GM18505 (cell line): ENCODE results near the gene PPP2R5E.
"Not testable (repeated sequence)": the region's sequence is repeated elsewhere in the genome, so short reads cannot be mapped to it uniquely, and the experiment has no call there.

Experiments used
- ATAC-seq: cut with Tn5 transposase; IDR thresholded peaks from one replicate; pipeline ENCODE4 v1.9.1; 2021; ENCODE audit not compliant: unreplicated experiment
- POLR2A ChIP-seq: IDR thresholded peaks from 4 replicates; pipeline ENCODE4 v1.6.1; 2011; ENCODE audit warnings: borderline replicate concordance; ENCODE audit not compliant: insufficient read depth, insufficient read length; ENCODE audit errors: extremely low read depth

Gene PPP2R5E

DNA sequence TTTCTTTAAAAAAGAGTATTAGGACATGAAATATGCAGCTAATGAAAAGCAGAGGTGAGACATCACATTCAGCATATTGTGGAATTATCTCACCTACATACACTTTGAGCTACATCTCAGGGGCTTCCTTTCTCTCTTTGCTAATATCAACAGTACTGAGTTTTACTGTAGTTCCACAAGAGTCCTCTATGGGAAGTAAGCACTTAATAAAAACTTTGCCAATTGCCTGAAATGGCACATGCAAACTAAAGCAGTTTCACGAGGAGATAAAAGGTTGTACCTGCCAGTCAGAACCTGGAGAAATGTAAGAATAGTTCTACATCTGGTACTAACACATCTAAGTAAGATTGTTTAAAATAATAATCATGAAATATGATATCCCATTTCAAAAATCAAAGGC, 150.9 kb downstream of the PPP2R5E start:
- no peak for ATAC-seq
- no peak for TF ChIP-seq POLR2A

GRCh38 chr14:63388766-63389431, 154.3 kb downstream of the PPP2R5E start:
- ATAC-seq = peak; percentile 69

DNA sequence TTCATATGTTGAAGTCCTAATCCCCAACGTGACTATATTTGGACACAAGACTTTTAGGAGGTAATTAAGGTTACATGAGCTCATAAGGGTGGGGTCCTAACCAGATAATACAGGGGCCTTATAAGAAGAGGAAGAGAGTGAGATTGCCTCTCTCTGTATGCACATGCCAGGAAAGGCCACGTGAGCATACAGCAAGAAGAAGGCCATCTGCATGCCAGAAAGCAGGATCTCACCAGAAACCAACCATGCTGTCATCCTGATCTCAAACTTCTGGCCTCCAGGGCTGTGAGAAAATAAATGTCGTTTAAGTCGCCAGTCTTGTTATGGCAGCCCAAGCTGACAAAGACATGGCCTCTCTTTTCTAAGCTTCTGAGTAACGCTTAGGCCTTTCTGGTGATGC, 155.5 kb downstream of the PPP2R5E start:
- no peak for TF ChIP-seq POLR2A
- ATAC-seq = no peak

More at GRCh38 chr14:63388766-63389431, 154.3 kb downstream of the PPP2R5E start:
- TF ChIP-seq POLR2A = no peak

DNA sequence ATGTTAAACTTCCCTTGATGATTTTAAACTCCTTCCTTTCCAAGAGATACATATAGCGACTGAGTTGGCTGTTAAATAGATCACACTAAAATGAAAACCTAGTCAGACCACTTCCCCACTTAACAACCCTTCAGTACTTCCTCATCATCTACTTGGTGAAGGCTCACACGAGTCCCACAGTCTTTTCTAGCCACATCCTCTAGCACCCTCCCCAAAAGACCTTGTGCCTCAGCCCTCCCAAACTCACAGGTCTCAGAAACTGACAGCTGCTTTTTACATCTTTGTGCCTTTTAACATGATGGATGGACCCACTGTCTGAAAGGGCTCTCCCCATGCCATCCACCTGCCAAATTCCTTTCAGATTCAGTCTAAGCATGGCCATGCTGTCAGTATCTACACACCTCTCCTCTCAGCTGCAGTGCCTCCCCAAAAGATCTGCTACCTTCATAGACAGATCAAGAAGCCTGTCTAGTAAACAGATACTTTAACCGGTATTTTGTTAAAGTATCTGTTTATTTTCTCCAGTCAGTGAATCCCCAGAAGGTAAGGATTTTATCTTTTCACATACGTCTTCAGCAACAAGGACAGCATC, 159.3 kb downstream of the PPP2R5E start:
- ATAC-seq = peak; percentile 99
- no peak for TF ChIP-seq POLR2A

GRCh38 chr14:63378444-63378843, 164.7 kb downstream of the PPP2R5E start:
- ATAC-seq = no peak
- TF ChIP-seq POLR2A = no peak

DNA sequence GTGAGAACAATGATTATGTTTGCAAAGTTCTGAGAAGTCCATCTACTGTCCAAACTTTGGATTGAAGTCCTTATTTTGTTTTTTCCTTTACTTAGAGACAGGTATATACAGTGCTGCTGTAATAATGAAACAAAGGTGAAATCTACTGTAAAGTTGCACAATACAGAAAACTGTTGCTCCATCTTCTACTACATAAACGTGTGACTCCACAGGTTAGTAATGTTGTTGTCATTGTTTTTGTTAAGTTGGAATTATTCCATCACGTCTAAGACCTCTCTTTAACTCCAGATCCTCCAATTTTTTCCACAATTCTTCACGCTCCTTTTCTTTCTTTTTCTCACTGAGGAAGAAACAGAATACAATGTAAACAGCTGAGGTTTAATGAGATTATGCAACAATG, 167.4 kb downstream of the PPP2R5E start:
- TF ChIP-seq POLR2A = no peak
- ATAC-seq = no peak

DNA sequence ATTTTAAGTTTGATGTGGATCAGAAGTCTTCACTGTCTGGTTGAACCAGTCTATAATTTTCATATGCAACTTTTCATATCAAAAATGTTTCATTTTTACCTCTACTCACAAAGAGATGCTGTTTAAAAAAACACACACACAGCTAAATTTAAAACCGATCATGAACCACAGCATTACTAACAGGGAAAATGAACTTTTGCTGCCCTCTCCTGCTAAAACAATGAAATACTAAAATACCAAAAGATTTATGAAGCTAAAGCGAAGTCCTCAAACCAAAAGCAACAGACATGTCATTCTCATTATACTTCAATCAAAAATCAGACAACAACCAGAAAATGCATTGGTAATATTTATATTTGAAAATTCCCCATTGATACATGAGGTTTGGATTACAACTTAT, 171.6 kb downstream of the PPP2R5E start:
- ATAC-seq = not testable (repeated sequence)

- TF ChIP-seq POLR2A = no peak
- no peak for ATAC-seq
Observed at GRCh38 chr14:63371033-63371432, 172.1 kb downstream of the PPP2R5E start.

DNA sequence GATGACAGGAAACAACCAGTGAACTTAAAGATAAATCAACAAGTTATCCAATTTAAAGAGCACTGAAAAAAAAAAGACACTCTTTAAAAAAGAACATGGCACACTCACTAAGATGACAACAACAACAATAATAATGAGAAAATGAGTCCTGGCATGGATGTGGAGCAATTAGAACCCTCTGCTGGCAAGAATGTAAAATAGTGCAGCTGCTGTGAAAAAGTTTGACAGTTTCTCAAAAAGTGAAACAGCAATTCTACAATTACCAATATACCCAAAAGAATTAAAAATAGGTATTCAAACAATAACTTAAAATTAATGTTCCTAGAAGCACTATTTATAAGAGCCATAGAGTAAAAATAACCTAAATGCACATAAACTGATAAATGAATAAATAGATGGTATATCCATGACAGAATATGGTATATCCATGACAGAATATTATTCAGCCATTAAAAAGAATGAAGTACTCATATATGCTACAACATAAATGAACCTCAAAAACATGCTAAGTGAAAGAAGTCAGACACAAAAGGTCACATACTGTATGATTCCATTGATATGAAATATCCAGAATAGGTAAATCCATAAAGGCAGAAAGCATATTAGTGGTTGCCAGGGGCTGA, 175.3 kb downstream of the PPP2R5E start:
- TF ChIP-seq POLR2A = no peak
- no peak for ATAC-seq

- no peak for TF ChIP-seq POLR2A
- ATAC-seq = no peak
Observed at GRCh38 chr14:63362389-63362819, 180.8 kb downstream of the PPP2R5E start.

DNA sequence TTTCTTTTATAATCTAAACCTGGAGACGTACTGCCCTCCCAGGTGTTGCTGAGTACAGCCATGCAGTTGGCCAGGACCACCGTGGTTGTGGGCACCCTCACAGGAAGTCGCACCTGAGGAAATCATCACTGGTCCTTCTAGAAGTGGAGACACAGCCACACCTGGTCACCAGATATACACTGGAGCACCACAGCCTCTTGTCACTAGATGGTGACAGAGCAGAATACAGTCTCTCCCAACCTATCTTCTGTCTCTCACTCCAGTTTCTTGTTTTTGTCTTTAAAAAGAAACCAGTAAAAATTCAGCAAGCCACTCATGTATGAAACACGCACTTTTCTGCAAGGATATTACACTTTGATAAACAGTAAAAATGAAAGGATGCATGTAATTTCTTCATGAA, 181.4 kb downstream of the PPP2R5E start:
- TF ChIP-seq POLR2A = no peak
- ATAC-seq = no peak

GRCh38 chr14:63357841-63358240, 185.3 kb downstream of the PPP2R5E start:
- no peak for ATAC-seq
- no peak for TF ChIP-seq POLR2A

DNA sequence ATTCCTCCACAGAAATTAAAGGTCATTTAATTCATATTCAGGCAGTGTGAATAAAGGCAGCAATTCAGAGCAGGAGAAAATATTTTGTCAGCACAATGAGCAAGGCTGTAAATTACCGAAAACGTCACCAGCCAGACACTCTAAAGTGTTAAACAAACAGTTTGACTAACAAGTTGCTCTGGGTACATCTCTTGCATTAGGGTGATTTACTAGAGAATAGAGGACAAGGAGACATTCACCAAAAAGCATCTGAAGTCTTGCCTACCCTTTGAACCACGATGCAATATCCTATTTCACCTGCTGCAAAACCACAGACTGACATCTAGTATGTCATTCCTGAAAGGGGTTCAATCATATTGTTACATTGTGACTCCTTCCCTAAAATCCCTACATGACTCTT, 197.4 kb downstream of the PPP2R5E start:
- no peak for TF ChIP-seq POLR2A
- ATAC-seq = no peak

DNA sequence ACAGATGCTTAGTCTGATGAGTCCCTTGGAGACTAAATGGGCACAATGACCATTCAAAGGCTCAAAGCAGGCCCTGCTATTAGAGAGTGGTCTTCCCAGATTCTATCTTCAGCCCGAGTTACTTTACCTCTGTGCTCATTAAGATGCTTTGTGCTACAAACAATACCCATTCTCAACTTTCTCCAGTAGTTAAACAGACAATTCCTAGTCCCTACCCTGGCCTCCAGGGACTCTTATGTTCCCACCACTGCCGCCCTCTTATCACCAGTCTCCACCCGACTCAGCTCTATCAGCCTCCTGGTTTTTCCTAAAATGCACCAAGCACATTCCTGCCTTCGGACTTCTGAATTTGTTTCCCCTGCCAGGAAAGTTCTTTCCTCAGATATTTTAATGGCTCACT, 198.8 kb downstream of the PPP2R5E start:
- TF ChIP-seq POLR2A = no peak
- ATAC-seq = no peak

GRCh38 chr14:63343878-63344277, 199.3 kb downstream of the PPP2R5E start:
- no peak for ATAC-seq
- TF ChIP-seq POLR2A = no peak

DNA sequence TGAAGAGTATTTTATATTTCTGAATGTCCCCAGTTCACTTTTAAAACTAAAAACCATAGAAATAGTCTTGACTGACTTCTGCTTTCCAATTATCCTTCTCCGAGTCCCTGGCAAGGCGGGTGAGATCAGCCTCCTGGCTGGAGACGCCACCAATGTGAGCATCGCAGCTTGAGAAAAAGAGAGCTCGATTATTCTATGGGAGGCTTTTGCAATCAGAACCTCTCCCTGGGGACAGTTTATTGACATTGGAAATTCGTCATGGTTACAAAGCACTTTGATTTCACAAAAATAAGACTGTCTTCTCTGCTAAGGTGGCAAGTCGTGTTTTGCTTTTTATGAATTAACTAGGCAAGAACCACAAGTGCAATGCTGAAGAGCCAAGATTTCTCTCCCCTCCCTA, 200.8 kb downstream of the PPP2R5E start:
- no peak for ATAC-seq
- TF ChIP-seq POLR2A = no peak
